ENCODE data around the gene UBE2I. TPM values are rescaled to one million over a fixed set of nuclear protein-coding genes. Genes with fewer than 3 reads are reported as not detected.

UBE2I gene
- total RNA-seq, 1 experiment from 2014 or later, result 271 TPM

GRCh38 chr16:1282324-1282973 lies 27.0 kb upstream of the UBE2I start:
- no peak overlapping the region for H2AFZ ChIP-seq

GRCh38 chr16:1283296-1283695 lies 26.1 kb upstream of the UBE2I start:
- Histone ChIP-seq H2AFZ (no peak overlapping the region), H3K27me3 (ENCODE audit: insufficient read depth, low read depth) (peaks cover 56% of the 10 kb centered on the region), H3F3A (ENCODE audit: insufficient read depth, low read depth) (no peaks in the 10 kb centered on the region; the same call in 1 of the 2 replicates), H3K9me2 (ENCODE audit: insufficient read depth) (no peaks in the 10 kb centered on the region), H3K4me3 (no peak overlapping the region), H4K20me1 (ENCODE audit: insufficient read depth) (no peaks in the 10 kb centered on the region), H3K27ac (no peak overlapping the region), H3K79me2 (ENCODE audit: low read depth) (no peaks in the 10 kb centered on the region), H3K4me1 (replicated peaks; ENCODE audit: insufficient read depth) (no peaks in the 10 kb centered on the region), H3K36me3 (ENCODE audit: low read depth) (no peaks in the 10 kb centered on the region), H3K4me2 (no peak overlapping the region), H3K9me3 (ENCODE audit: insufficient read depth, low read depth) (no peaks in the 10 kb centered on the region)
- ChIA-PET POLR2A (ENCODE audit: unreplicated experiment) (interaction anchor here (0.7 kb wide), 1 partner anchor 1189 kb away, joined by 3 read pairs; no protein-coding TSS in a partner anchor), CTCF (no interaction called here)
- intact Hi-C loops (cut with micrococcal nuclease; ENCODE audit: unreplicated experiment), result no loop called here
- BruUV-seq (replicated peaks), result no TSS peak
- no peak for TF ChIP-seq CTCF (conservative IDR thresholded peaks at IDR 0.05)
- no peak for TF ChIP-seq EZH2 (IDR thresholded peaks at IDR 0.05; ENCODE audit: low read depth)
- no peak for DNase-seq

More at GRCh38 chr16:1282324-1282973, 27.0 kb upstream of the UBE2I start:
- Histone ChIP-seq H3F3A (ENCODE audit: insufficient read depth, low read depth) (no peaks in the 10 kb centered on the region; the same call in 1 of the 2 replicates), H3K79me2 (ENCODE audit: low read depth) (no peaks in the 10 kb centered on the region), H3K36me3 (ENCODE audit: low read depth) (no peaks in the 10 kb centered on the region), H3K27ac (no peak overlapping the region), H4K20me1 (ENCODE audit: insufficient read depth) (no peaks in the 10 kb centered on the region), H3K27me3 (ENCODE audit: insufficient read depth, low read depth) (peaks cover 56% of the 10 kb centered on the region), H3K9me2 (ENCODE audit: insufficient read depth) (no peaks in the 10 kb centered on the region), H3K4me2 (no peak overlapping the region), H3K9me3 (ENCODE audit: insufficient read depth, low read depth) (no peaks in the 10 kb centered on the region), H3K4me3 (no peak overlapping the region), H3K4me1 (replicated peaks; ENCODE audit: insufficient read depth) (no peaks in the 10 kb centered on the region)
- POLR2A ChIA-PET (ENCODE audit: unreplicated experiment), result no interaction called here
- no peak for DNase-seq
- no TSS peak for BruUV-seq (replicated peaks)
- intact Hi-C loops (cut with micrococcal nuclease; ENCODE audit: unreplicated experiment), result no loop called here
- CTCF ChIA-PET, result no interaction called here
- TF ChIP-seq CTCF (conservative IDR thresholded peaks at IDR 0.05) (no peak), EZH2 (IDR thresholded peaks at IDR 0.05; ENCODE audit: low read depth) (no peak)

GRCh38 chr16:1283996-1284616 lies 25.3 kb upstream of the UBE2I start:
- CTCF ChIA-PET, result interaction anchor here (0.6 kb wide), 1 partner anchor 1249 kb away, joined by 4 read pairs; no protein-coding TSS in a partner anchor
- H3K9me2 ChIP-seq (ENCODE audit: insufficient read depth), result no peaks in the 10 kb centered on the region
- H3K79me2 ChIP-seq (ENCODE audit: low read depth), result no peaks in the 10 kb centered on the region
- POLR2A ChIA-PET (ENCODE audit: unreplicated experiment), result interaction anchor here (0.7 kb wide), 1 partner anchor 1190 kb away, joined by 3 read pairs; no protein-coding TSS in a partner anchor
- no peaks in the 10 kb centered on the region; the same call in 1 of the 2 replicates for H3F3A ChIP-seq (ENCODE audit: insufficient read depth, low read depth)
- intact Hi-C loops (cut with micrococcal nuclease; ENCODE audit: unreplicated experiment), result no loop called here
- H2AFZ ChIP-seq, result no peak overlapping the region
- peaks cover 56% of the 10 kb centered on the region for H3K27me3 ChIP-seq (ENCODE audit: insufficient read depth, low read depth)
- H3K27ac ChIP-seq, result no peak overlapping the region
- no peaks in the 10 kb centered on the region for H4K20me1 ChIP-seq (ENCODE audit: insufficient read depth)
- no peak for DNase-seq
- no peaks in the 10 kb centered on the region for H3K9me3 ChIP-seq (ENCODE audit: insufficient read depth, low read depth)
- TF ChIP-seq EZH2 (IDR thresholded peaks at IDR 0.05; ENCODE audit: low read depth) (no peak), CTCF (conservative IDR thresholded peaks at IDR 0.05) (no peak)
- no peak overlapping the region for H3K4me2 ChIP-seq
- BruUV-seq (replicated peaks), result no TSS peak
- H3K36me3 ChIP-seq (ENCODE audit: low read depth), result no peaks in the 10 kb centered on the region
- no peak overlapping the region for H3K4me3 ChIP-seq
- no peaks in the 10 kb centered on the region for H3K4me1 ChIP-seq (replicated peaks; ENCODE audit: insufficient read depth)
